Raji (cell line): ENCODE results near the gene CCL3.

ENCODE experiments used
- POLR2A ChIP-seq: IDR thresholded peaks from 2 replicates; pipeline ENCODE4 v1.6.1; 2011; ENCODE audit warnings: low read depth, low read length, control low read depth; ENCODE audit not compliant: insufficient read depth

The CCL3 gene

DNA sequence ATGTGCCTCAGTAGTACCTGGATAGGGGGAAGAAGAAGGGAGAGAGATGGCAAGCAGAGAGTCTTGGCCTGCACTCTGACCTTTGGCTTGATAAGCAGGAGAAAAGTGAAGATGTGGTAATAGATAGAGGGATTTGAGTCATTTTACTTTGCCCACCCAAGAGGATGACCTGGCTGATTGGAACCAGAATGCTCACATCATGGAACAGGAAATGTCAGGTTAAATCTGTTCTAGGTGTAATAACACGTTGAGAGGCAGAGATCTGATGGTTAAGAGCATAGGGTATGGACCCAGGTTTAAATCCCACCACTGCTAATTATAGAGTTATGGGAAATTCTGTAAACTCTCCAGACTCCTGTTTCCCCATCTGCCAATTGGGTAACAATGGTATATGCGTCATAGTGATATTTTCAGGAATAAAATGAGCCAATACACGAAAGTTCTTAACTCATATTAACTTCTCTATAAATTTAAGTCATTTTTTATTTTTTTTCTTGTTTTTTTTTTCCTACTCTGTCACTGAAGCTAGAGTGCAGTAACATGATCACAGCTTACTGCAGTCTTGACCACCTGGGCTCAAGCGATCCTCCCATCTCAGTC is 33.9 kb downstream of the CCL3 start:
- no peak for TF ChIP-seq POLR2A

DNA sequence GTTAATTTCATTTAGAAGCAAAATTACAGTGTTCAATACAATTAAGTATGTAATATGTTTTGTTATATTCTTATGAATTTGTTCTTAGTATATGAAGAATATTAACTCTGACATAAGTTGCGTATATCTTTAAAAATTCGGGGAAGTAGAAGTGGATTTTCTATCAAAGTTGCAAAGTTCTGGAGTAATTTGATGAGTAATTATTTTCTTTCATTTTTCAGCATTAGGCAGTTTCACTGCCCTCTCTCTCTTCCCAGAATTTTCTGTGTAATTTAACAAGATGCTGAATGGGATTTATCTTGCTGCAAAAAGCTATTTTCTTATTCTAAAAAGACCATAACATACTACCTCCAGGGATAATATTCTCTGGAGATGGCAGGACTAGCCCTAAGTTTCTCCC is 34.8 kb downstream of the CCL3 start:
- TF ChIP-seq POLR2A = no peak

DNA sequence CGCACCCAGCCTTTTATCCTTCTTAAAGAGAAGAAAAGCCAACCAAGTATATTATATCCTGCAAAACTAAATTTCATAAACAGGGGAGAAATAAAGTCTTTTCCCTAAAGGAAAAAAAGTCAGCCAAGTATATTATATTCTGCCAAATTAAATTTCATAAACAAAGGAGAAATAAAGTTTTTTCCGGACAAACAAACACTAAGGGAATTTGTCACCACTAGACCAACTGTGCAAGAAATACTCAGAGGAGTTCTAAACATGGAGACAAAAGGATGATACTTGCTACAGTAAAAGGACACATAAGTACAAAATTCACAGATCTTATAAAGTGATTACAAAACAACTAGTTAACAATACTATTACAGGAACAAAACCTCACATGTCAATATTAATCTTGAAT is 40.3 kb downstream of the CCL3 start:
- TF ChIP-seq POLR2A = no peak

DNA sequence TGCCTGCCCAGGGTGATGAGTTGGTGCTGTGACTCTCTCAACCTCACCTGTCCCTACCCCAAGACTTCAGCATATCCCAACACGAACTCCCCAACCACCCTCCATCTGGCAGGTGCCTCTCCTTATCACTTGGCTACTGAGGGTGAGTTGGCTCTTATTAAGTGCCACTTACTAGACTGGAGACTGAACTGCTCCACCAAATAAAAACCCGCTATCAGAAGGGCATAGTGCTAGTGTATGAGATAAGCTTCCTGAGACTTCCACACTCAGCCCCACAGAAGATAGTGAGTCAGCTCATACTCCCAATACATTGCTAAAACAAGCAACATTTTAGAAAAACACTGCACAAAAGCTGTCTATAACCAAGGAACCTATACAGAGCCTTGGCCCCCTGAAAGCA is 41.9 kb downstream of the CCL3 start:
- TF ChIP-seq POLR2A = no peak
